GM18517 (cell line): ENCODE results near the gene WDR90.
"Not testable (repeated sequence)": the region's sequence is repeated elsewhere in the genome, so short reads cannot be mapped to it uniquely, and the experiment has no call there.

ENCODE experiments used
- ATAC-seq: cut with Tn5 transposase; IDR thresholded peaks from one replicate; pipeline ENCODE4 v1.9.1; 2021; ENCODE audit warnings: mild to moderate bottlenecking, moderate library complexity; ENCODE audit not compliant: unreplicated experiment

WDR90 gene

DNA sequence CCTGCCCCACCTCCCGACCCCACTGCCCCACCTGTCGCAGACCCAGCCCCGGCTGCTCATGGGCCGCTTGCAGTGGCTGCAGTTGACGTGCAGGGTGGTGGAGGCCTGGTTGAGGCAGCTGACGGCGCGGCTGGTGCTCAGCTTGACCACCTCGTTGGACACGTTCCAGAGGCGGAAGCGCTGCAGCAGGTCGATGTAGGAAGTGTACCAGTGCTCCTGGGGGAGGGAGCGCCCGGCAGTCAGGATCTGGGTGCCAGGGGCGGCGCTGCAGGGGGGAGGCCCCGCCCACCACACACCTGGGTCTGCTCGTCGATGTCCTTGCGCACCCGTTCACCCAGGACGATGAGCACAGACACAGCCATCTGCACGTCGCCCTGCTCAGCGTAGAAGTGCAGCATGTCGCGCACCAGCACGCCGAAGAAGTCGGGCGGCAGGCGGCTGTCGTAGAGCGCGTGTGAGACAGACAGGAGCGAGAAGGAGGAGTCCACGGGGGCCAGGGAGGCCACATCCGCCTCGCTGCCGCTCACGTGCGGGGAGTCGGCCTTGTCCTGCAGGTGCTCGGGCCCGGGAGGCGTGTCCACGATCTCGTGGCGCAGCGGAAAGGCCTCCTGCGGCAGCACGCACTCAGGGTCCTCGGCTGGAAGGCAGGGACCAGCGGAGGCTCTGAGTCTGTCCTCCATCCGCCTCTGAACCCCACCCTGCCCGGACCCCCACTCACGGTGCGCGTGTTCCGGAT lies 36.0 kb downstream of the WDR90 start:
- no peak for ATAC-seq

DNA sequence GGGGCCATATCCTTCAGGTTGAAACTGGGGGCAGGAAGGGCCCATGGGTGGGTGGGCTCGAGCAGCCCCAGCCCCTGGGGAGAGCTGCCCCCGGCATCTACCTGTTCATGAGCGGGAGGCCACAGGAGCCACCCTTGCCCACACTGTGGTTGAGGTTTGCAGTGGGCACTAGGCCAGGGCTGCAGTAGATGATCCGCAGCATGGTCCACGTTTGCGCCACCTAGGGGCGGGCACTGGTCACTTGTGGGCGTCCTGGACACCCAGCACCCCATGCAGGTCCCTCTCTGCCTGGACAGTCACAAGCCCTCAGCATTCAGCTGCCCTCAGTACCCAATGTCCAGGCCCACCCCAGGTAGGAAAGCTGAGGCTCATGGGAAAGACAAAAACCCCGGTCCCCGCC lies 36.8 kb downstream of the WDR90 start:
- no peak for ATAC-seq

DNA sequence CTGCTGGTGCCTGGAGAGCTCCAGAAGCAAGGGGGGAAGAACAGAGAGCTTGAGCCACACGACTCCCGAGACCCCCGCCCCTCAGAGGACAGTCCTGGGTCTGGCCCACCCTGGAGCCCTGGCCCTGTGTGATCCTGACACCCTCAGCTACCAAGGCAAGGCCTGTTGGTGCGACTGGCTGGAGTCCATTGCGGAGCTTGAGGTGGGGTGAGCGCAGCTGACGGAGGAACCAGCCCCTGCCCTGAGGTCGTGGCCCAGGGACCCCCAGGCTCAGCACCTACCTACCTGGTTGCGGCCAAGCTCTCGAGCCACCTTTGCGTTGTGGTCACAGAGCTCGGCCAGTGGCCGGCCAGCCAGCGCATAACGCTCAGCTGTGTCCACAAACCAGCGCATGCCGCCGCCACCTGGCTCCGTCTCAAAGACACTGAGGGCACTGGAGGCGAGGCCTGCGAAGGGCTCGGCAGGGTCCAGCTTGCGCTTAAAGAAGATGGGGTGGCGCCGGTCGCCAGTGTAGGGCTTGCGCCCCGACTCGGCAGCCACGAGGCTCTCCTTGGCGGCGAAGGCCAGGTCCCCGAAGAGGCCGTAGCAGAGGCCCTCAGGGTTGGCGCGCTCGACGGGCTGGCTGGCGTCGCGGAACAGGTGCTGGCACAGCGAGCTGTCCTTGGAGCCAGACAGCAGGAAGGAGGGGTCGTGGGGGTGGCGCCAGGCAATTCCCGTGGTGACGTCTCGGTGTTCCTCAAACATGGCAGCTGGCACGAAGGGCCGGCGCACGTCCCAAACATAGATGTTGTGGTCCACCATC lies 37.5 kb downstream of the WDR90 start:
- ATAC-seq = no peak

DNA sequence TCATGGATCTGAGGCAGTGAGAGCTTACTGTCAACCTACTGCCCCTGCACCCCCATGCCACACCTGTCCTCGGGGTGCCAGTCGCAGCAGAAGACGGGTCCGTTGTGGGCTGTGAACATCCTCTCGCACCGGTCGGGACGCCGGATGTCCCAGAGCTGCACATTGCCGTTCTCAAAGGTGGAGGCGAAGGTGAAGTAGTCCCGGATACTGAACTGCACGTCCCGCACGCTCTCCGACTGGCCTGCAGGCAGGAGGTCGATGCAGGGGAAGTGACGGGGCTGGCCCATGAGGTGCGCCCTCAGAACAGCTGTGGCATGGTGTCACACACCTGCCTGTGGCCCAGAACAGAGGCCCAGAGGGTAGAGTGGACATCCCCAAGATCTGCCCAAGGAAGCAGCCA lies 38.3 kb downstream of the WDR90 start:
- no peak for ATAC-seq

DNA sequence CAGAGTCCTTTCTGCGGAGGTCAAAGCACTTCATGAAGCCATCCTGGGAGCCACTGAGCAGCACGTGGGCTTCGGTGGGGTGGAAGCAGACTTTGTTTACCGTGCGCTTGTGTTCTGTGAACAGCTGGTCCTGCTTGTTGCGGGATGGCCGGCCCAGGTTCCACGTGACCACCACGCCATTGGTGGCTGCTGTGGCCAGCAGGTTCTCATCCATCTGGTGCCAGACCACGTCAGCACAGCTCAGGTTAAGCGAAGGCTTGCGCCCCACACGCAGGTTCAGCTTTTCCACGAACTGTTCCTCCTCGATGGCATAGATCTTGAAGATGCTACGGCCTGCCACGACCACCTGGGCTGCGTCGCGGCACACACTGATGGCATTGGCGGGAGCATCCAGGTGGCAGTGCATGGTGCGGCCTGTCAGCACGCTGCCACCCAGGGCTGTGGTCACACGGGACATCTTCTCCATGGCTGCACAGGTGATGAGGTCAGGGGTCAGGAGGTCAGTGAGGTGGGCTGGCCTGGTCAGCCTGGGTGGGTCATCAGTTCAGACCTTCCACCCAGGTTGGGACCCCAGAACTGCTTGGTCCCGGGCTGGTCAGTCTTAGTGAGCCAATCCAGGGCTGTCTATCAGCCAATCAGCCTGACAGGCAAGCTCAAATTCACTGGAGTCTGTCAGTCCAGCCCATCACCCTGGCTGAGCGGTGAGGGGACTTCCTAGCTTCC lies 40.2 kb downstream of the WDR90 start:
- ATAC-seq = no peak

DNA sequence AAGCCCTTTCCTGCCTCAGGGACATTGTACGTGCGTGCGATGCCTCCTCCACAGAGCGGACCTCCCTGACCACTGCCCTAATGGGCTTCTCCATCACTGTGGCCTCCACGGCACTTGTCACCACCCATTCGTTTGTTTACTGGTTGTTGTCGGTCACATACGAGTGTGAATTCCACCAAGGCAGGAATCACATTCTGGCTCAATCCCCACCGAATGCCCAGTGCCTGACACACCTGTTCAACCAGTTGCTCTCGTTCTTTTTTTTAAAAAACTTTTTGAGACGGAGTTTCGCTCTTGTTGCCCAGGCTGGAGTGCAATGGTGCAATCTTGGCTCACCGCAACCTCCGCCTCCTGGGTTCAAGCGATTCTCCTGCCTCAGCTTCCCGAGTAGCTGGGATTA lies 42.1 kb downstream of the WDR90 start:
- ATAC-seq = not testable (repeated sequence)

DNA sequence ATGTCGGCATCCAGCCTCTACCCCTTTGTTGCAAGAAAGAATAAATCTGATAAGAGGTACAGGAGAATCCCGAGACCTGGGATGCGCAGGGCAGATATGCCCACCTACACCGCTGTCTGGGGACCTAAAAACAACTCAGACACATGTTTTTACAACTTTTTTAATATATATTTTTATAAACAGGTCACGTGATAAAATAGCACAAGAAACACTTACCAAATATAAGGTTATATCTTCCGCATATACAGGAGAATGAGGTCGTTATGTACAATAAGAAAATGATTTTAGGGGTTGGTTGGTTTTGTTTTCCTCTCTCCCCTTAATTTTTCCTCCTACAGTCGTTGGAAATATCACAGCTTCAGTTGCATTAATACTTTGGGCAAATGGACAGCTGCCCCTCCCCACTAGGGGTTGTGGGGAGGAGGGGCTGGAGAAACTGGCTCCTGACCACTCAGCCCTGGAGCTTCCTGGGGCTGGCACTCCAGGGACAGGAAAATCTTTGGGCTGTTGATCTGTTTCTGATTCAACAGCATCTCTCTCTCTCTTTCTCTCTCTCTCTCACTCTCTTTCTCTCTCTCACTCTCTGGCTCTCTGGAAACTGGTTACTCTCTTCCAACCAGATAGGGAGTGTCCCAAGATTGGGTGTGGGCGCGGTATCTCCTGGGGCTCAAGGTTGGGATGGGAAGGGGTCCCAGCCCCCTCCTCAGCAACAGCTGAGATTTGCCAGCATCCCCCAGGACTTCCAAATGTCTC lies 43.4 kb downstream of the WDR90 start:
- ATAC-seq = no peak

DNA sequence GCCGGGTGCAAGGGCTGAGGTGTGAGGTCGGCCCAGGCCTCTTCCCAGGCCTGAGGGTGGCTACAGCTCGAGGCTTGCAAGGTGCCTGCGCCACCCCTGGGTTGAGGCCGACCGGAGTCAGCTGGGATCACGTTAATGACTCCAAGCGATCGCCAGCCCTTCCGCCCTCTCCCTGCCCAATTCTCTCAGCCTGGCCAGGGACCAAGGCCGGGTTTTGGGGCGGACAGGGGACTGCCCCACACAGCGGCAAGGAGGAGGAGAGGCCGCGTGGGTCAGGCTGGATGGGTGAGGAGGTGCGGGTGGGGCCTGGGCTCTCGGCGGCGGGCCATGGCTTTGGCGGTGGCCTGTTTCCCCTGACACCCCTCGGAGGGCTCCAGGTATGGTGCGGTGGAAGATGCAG lies 44.2 kb downstream of the WDR90 start:
- no peak for ATAC-seq

DNA sequence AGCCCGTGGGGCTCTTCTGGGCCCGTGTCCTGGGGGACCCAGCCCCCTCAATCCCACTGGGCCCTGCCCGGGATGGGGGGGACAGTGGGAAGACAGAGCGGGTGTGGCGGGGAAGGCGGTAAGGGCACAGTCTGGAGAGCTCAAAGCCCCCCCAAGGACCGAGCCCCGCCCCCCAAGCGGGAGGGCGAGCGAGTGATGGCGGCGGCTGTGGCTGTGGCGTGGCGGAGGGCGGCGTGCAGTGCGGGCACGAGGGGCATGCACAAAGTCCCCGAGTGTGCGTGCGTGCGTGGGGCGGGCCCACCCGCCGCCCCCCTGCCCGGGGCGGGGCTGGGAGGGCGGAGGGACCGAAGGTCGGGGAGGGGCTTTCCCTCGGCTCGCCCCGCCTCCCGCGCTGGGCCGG lies 44.6 kb downstream of the WDR90 start:
- ATAC-seq = no peak

DNA sequence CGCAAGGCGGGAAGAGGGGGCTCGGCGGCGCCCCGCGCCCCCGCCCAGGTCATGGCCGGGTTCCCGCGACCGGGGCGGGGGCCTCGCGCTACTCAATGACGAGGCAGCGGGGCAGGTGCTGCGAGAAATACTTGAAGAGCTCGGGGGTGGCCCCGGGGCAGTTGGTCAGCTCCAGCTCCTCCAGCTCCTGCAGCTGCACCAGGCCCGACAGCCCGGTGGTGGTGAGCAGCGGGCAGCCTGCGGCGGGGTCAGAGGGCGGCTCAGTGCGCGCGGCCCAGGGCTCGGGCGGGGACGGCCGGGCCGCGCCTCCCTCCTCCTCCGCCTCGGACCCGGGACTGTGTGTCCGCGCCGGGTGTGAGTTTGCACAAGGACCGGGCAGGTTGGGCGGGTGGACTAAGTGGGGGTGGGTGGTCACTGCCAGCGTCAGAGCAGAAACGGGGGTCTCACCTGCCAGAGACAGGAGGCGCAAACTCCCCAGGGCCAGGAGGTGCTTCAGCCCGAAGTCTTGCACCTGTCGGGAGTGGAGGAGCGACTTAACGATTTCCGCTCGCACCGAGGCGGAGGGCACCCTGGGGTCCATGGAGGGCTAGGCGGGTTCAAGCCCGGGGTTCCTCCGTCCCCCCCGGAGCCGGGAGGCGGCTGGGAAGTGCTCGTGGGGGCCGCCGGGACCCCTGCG lies 45.2 kb downstream of the WDR90 start:
- no peak for ATAC-seq

DNA sequence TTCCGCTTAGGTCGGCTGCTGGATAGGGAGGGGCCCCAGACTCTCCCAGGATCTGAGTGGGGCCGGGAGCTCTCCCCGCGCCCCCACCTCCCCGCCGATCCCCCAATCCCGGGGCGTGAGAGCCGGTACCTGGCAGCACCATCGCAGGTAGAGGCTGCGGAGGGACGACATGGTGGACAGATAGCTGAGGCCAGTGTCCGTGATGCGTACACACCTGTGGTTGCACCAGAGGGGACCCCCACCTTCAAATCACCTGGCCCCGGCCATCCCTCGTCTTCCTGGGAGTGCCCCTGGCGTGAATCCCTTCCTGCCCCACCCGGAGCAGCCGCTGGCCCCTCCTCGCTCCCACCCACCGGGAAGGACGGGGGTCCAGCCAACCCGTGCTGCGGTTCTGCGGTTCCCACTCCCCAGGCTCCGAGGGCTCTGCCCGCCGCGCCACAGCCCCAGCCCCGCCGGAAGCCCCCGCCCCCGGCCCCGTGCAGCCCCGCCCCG lies 45.7 kb downstream of the WDR90 start:
- no peak for ATAC-seq

DNA sequence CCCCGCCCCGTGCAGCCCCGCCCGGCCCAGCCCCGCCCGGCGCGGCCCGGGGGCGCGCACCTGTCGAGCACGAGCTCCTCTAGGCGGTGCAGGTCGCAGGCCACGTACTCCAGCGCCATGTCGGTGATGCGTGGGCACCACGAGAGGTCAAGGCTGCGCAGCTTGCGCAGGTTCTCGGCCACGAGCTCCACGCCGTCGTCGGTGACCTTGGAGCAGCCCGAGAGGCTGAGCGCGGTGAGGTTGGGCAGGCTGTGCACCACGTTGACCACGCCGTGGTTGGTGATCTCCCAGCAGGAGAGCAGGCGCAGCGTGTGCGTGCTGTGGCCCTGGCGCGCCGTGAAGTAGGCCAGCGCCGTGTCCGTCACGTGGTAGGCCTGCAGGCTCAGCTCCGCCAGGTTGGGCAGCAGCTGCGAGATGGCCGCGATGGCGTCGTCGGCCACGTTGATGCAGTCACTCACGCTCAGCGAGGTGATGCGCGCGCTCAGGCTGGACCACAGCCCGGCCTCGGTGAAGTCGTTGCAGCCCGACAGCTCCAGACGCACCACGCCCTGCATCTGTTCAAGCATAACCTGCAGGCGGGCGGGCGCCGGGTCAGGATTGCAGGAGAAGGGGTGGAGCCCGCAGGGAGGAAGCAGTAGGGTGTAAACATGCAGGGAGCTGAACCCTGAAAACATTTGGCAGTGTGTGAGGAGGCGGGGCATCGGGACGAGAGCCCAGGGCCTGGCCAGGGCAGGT lies 46.4 kb downstream of the WDR90 start:
- no peak for ATAC-seq

DNA sequence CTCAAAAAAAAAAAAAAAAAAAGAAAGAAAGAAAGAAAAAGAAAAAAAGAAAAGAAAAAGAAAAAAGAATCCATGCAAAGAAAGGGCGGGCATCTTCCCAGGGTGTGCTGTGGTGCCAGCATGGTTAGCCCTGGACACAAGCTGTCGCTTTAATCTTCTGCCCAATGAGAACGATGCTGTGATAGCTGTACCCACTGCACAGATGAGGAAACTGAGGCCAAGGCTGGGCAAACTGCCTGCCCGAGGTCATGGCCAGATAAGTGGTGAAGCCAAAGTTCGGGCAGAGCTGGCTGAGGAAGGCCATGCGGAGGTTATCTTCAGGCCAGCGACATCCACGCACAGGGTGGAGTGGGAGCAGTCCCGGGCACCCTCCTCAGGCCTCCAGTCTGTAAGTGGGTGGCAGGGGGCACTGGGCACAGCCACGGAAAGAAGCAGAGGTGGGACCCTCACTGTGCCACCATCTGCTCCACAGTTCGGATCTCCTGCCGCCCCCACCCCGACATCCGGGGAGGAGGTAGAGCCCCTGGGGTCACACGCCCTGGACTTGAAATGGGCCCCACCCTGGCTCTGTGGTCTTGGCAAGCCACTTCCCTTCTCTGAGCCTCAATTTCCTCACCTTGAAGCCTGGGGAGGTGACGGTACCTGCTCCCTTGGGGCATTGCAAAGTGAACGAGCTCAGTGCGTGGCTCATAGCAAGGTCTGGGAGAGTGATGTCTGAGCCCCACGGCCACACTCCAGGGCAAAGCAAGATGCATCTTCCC lies 49.9 kb downstream of the WDR90 start:
- no peak for ATAC-seq

DNA sequence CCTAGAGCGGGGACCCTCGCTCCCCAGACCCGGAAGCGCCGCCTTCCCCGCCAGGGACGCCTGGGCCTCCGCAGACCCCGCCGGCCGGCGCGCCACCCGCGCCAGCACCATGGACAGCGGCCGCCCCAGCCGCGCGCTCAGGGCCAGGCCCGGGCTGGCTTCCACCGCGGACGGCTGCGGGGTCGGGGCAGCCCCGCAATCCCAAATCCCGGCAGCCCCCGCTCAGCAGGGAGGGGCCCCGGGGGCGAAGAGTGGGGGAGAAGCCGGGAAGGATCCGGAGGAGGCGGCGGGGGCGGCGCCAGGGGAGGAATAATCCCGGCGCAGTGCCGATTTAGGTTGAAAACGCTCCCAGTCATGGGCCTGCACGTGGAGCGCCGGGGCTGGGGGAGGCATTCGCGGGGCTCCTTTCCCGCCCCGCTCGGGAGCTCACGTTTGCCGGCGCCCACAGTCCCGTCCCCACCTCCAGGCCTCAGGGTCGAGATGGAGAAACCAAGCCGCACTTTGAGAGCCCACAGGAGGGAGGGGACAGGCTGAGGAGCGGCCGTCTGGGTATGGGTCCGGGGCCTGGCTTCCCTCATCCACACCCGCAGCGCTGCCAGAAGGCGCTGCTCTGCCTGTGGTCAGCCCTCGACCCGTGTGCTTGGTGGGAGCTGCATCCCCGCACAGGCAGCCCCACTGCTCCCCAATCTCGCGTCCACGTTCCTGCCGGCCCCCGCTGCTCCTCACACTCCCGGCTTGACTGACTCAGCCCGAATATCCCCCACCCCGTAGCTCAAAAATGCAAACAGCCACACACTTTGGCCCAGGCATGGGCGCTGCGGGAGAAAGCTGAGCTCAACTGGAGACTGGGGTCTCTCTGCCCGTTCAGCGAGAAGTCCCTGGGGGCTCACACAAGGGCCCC lies 51.8 kb downstream of the WDR90 start:
- ATAC-seq = no peak

DNA sequence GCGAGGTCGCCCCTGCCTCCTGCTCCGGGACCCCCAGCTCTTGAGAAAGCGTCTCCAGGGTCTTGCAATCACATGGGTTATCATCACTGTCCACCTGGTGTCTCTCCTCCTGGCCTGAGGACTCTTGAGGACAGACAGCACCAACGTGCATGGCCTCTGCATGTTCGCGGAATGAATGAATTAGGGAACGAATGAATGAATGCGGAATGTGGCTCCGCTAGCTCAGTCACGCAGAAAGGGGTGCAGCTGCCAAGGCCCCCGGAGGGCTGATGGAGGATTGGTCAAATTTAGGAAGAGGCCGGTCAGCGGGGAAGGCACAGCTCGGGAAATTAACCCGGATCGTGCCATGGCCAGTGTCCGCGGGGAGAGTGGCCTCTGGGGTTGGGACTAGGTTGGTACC lies 53.2 kb downstream of the WDR90 start:
- ATAC-seq = no peak

DNA sequence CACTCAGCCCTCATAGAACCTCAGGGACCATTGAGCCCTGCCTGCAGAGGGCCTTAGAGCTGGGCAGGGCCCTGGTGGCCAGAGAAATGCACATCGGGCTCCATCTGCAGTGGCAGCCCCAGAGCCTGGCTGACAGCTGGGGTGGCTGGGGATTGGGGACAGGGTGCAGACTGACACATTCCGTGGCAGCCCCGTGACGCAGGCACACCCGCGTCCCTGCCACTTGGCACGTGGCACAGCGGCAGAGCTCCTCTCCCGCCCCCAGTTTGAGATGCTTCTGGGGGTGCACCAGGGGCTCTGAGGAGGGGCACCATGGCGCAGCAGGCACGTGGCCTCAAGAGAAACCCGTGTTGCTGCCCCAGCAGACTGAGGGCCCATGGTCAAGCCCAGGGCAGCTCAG lies 54.2 kb downstream of the WDR90 start:
- ATAC-seq = no peak

DNA sequence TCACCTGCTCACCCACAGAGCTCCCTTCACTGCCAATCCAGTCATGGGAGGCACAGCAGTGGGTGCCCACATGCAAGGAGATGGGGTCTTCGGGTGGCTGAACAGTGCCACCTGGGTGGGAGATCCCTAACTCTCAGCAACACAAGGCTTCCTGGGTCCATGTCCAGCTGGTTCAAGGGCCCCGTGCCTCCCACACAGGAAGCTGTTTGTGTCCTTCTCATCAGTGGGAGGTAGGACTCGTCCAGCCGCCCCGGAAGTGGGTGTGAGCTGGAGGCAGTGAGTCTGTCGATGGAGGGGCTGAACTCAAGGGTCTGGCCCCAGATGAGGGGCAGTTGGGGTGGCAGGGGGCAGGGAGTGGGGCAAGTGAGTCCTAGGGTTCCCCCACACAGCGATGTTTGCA lies 54.9 kb downstream of the WDR90 start:
- ATAC-seq = no peak
